ENCODE measurements around the gene HMGXB4.
"Not testable (repeated sequence)": the region's sequence is repeated elsewhere in the genome, so short reads cannot be mapped to it uniquely, and the experiment has no call there.

HMGXB4 gene

GRCh38 chr22:35257321-35258190, at the start of gene HMGXB4:
HMGXB4 (plus strand) TSS chr22:35257493; CDS start chr22:35262391, 4,898 bp downstream.
- peak; percentile 90 for DNase-seq

GRCh38 chr22:35208003-35208402, 49.3 kb upstream of the HMGXB4 start:
- DNase-seq: no peak

GRCh38 chr22:35209203-35209602, 48.1 kb upstream of the HMGXB4 start:
- no peak for DNase-seq

GRCh38 chr22:35212009-35212408, 45.3 kb upstream of the HMGXB4 start:
- no peak for DNase-seq

GRCh38 chr22:35212996-35213395, 44.3 kb upstream of the HMGXB4 start:
- DNase-seq: no peak

- DNase-seq: no peak
These were observed 42.3 kb upstream of the HMGXB4 start for GRCh38 chr22:35214968-35215367.

GRCh38 chr22:35215993-35216392, 41.3 kb upstream of the HMGXB4 start:
- no peak for DNase-seq

GRCh38 chr22:35217527-35217926, 39.8 kb upstream of the HMGXB4 start:
- DNase-seq: peak; percentile 46

- peak; percentile 59 for DNase-seq
These were observed 39.2 kb upstream of the HMGXB4 start for GRCh38 chr22:35218079-35218478.

- peak; percentile 76 for DNase-seq
These were observed 38.3 kb upstream of the HMGXB4 start for GRCh38 chr22:35219012-35219411.

GRCh38 chr22:35220221-35220620, 37.1 kb upstream of the HMGXB4 start:
- DNase-seq: no peak

GRCh38 chr22:35225010-35225409, 32.3 kb upstream of the HMGXB4 start:
- no peak for DNase-seq

GRCh38 chr22:35226958-35227647, 30.2 kb upstream of the HMGXB4 start:
- DNase-seq: no peak

GRCh38 chr22:35229865-35230264, 27.4 kb upstream of the HMGXB4 start:
- no peak for DNase-seq

- DNase-seq: no peak
These were observed 26.9 kb upstream of the HMGXB4 start for GRCh38 chr22:35230417-35230816.

- no peak for DNase-seq
These were observed 26.3 kb upstream of the HMGXB4 start for GRCh38 chr22:35230839-35231584.

GRCh38 chr22:35231585-35232084, 25.7 kb upstream of the HMGXB4 start:
- peak; percentile 55 for DNase-seq

- not testable (repeated sequence) for DNase-seq
These were observed 18.5 kb upstream of the HMGXB4 start for GRCh38 chr22:35238749-35239148.

GRCh38 chr22:35244507-35244906, 12.8 kb upstream of the HMGXB4 start:
- not testable (repeated sequence) for DNase-seq

GRCh38 chr22:35250156-35250555, 7.1 kb upstream of the HMGXB4 start:
- DNase-seq: no peak

- no peak for DNase-seq
These were observed 3.3 kb upstream of the HMGXB4 start for GRCh38 chr22:35253946-35254345.

- no peak for DNase-seq
These were observed 332 bp upstream of the HMGXB4 start for GRCh38 chr22:35257002-35257320.

Data from fibroblast of skin of right biceps (primary cell).